Kidney (tissue), 14 donors: ENCODE data around the gene KIAA0586. TPM values are rescaled to one million over a fixed set of nuclear protein-coding genes. Genes with fewer than 3 reads are reported as not detected.
"Not testable (repeated sequence)": the region's sequence is repeated elsewhere in the genome, so short reads cannot be mapped to it uniquely, and the experiment has no call there.

Experiments
- DNase-seq, 5 donors: peaks; one replicate each; pipeline ENCODE4 v3.0.0-alpha.2; 2013 to 2020
- FAIRE-seq: peaks from 2 replicates; lab custom pipeline; 2012; peaks lifted over from hg19 to GRCh38; lab: Jason Lieb, UNC
- H3K27ac ChIP-seq, 2 donors: one replicate each; pipeline ENCODE4 v1.7.0; 2013; ENCODE audit warnings: low read depth in 2 of 2, low read length in 2 of 2, inconsistent platforms in 1 of 2
- H3K27me3 ChIP-seq: one replicate; pipeline ENCODE4 v1.7.1; 2013; ENCODE audit warnings: low read length, inconsistent platforms; ENCODE audit not compliant: control insufficient read depth, insufficient read depth
- H3K36me3 ChIP-seq, 3 donors: one replicate each; pipeline versions ENCODE4 v1.7.0 to v1.7.1; 2013; ENCODE audit warnings: low read length in 3 of 3, control low read depth in 1 of 3, inconsistent platforms in 1 of 3; ENCODE audit not compliant: insufficient read depth in 3 of 3, control insufficient read depth in 2 of 3
- H3K4me1 ChIP-seq, 3 donors: one replicate each; pipeline versions ENCODE4 v1.7.0 to v1.7.1; 2013; ENCODE audit warnings: low read length in 3 of 3, inconsistent platforms in 1 of 3, low read depth in 1 of 3; ENCODE audit not compliant: control insufficient read depth in 2 of 3, insufficient read depth in 2 of 3
- H3K4me3 ChIP-seq, 3 donors: one replicate each; pipeline versions ENCODE4 v1.7.0 to v1.8.1; 2013; ENCODE audit warnings: low read length in 3 of 3, control low read depth in 1 of 3, inconsistent platforms in 1 of 3
- H3K9ac ChIP-seq, 3 donors: one replicate each; pipeline versions ENCODE4 v1.7.0 to v1.7.1; 2013; ENCODE audit warnings: low read length in 3 of 3, control low read depth in 1 of 3, inconsistent platforms in 1 of 3
- H3K9me3 ChIP-seq, 3 donors: one replicate each; pipeline versions ENCODE4 v1.7.0 to v1.7.1; 2013; ENCODE audit warnings: low read length in 3 of 3, control low read depth in 1 of 3, inconsistent platforms in 1 of 3; ENCODE audit not compliant: control insufficient read depth in 2 of 3, insufficient read depth in 1 of 3
- CTCF ChIP-seq: IDR thresholded peaks from 3 replicates; pipeline ENCODE4 v1.5.1; 2012; ENCODE audit warnings: mild to moderate bottlenecking, moderate library complexity, borderline replicate concordance; ENCODE audit not compliant: insufficient read depth; ENCODE audit errors: extremely low read depth
- intact Hi-C: fragments of 100-400 bp; cut with DNase I; formaldehyde crosslinking; loops from one replicate; pipeline ENCODE4 v1.11.1; 2022
- polyA plus RNA-seq: library from polyadenylated mRNA; stranded (reverse); fragments of 350-450 nt; fragmentation: Illumina TruSeq; extraction: RNeasy Lipid Tissue Mini Kit (QIAGEN cat#74804); gene quantifications from one replicate; pipeline ENCODE4 v1.2.3, GENCODE V29; 2014; ENCODE audit warnings: low read depth, low replicate concordance; ENCODE audit not compliant: insufficient read depth
- total RNA-seq: library from RNA; stranded (reverse); fragmentation: NEBNext Ultra II Directional; extraction: Animal tissue kit (Norgen Biotek cat#: 25700); gene quantifications from one replicate; pipeline ENCODE4 v1.2.1, GENCODE V29; 2021
- donor health status: control.
- donor health status: control.
- donor health status: control.
- donor health status: control.
- donor health status: control.
- donor health status: DM: yes; HTN: yes; CAD: no.
- donor health status: Normal renal cell carcinoma (clear cell type).

The KIAA0586 gene
- total and polyA plus RNA-seq, 2 donors from 2014 or later: 4.7 to 16.8 TPM

- H3K4me3 ChIP-seq: no peak overlapping the region
- intact Hi-C loops: no loop called here
- no peaks in the 10 kb centered on the region for H3K9me3 ChIP-seq
- H3K27ac ChIP-seq: no peak overlapping the region
- no peak overlapping the region for H3K9ac ChIP-seq
- FAIRE-seq (no peak), DNase-seq (no peak)
- no peaks in the 10 kb centered on the region for H3K27me3 ChIP-seq
- H3K4me1 ChIP-seq: no peaks in the 10 kb centered on the region
- peaks cover 0 to 14% (median 9%) of the 10 kb centered on the region in 3 donors for H3K36me3 ChIP-seq
- TF ChIP-seq CTCF: no peak
These were observed 40.1 kb downstream of the KIAA0586 start for GRCh38 chr14:58467575-58467974.

GRCh38 chr14:58469309-58469708, 41.8 kb downstream of the KIAA0586 start:
- Histone ChIP-seq H3K27me3 (no peaks in the 10 kb centered on the region), H3K9me3 (no peaks in the 10 kb centered on the region), H3K27ac (no peak overlapping the region), H3K36me3 (peaks cover 0 to 10% (median 9%) of the 10 kb centered on the region in 3 donors), H3K9ac (no peak overlapping the region), H3K4me3 (no peak overlapping the region), H3K4me1 (no peaks in the 10 kb centered on the region)
- DNase-seq: no peak
- no peak for FAIRE-seq
- intact Hi-C loops: no loop called here
- TF ChIP-seq CTCF: no peak

- DNase-seq: no peak
- Histone ChIP-seq H3K4me1 (no peaks in the 10 kb centered on the region), H3K9me3 (no peaks in the 10 kb centered on the region), H3K27ac (no peak overlapping the region), H3K9ac (no peak overlapping the region), H3K27me3 (no peaks in the 10 kb centered on the region), H3K4me3 (no peak overlapping the region), H3K36me3 (peaks cover 0 to 5% (median 0%) of the 10 kb centered on the region in 3 donors)
- no peak for FAIRE-seq
- intact Hi-C loops: no loop called here
- TF ChIP-seq CTCF: no peak
These were observed 48.8 kb downstream of the KIAA0586 start for GRCh38 chr14:58476320-58476719.

GRCh38 chr14:58477653-58478052, 50.1 kb downstream of the KIAA0586 start:
- TF ChIP-seq CTCF: no peak
- DNase-seq (no peak), FAIRE-seq (no peak)
- peaks cover 0 to 5% (median 0%) of the 10 kb centered on the region in 3 donors for H3K36me3 ChIP-seq
- no peak overlapping the region for H3K4me3 ChIP-seq
- H3K9me3 ChIP-seq: no peaks in the 10 kb centered on the region
- intact Hi-C loops: no loop called here
- H3K9ac ChIP-seq: no peak overlapping the region
- no peak overlapping the region for H3K27ac ChIP-seq
- no peaks in the 10 kb centered on the region for H3K27me3 ChIP-seq
- H3K4me1 ChIP-seq: no peaks in the 10 kb centered on the region

- H3K4me3 ChIP-seq, H3K36me3 ChIP-seq, intact Hi-C loops, H3K4me1 ChIP-seq, DNase-seq, FAIRE-seq, H3K27me3 ChIP-seq, H3K9ac ChIP-seq, H3K27ac ChIP-seq, H3K9me3 ChIP-seq: not testable (repeated sequence)
These were observed 50.8 kb downstream of the KIAA0586 start for GRCh38 chr14:58478329-58478728.
